Small intestine (tissue), 7 donors: ENCODE results near the gene STXBP5. TPM values are rescaled to one million over a fixed set of nuclear protein-coding genes. Genes with fewer than 3 reads are reported as not detected.
A peak's percentile ranks its signal among the peaks of the same experiment; 100 is the strongest.

ENCODE experiments used
- DNase-seq, 2 donors: peaks; one replicate each; pipeline versions ENCODE4 v3.0.0 to v3.0.0-alpha.2; 2013
- FAIRE-seq: peaks from 2 replicates; lab custom pipeline; 2012; peaks lifted over from hg19 to GRCh38; lab: Jason Lieb, UNC
- H3K27ac ChIP-seq, 3 donors: one replicate each; pipeline ENCODE4 v1.5.1; 2013; ENCODE audit warnings: low read length in 2 of 3, mild to moderate bottlenecking in 2 of 3, control low read depth in 1 of 3, inconsistent platforms in 1 of 3, low read depth in 1 of 3, moderate library complexity in 1 of 3
- H3K27me3 ChIP-seq, 3 donors: one replicate each; pipeline ENCODE4 v1.6.1; 2013; ENCODE audit warnings: low read length in 3 of 3, inconsistent platforms in 1 of 3; ENCODE audit not compliant: control insufficient read depth in 3 of 3, insufficient read depth in 3 of 3
- H3K36me3 ChIP-seq, 3 donors: one replicate each; pipeline ENCODE4 v1.6.1; 2013; ENCODE audit warnings: low read length in 3 of 3, inconsistent platforms in 1 of 3, low read depth in 1 of 3, mild to moderate bottlenecking in 1 of 3, moderate library complexity in 1 of 3; ENCODE audit not compliant: control insufficient read depth in 3 of 3, insufficient read depth in 2 of 3
- H3K4me1 ChIP-seq, 3 donors: one replicate each; pipeline ENCODE4 v1.6.1; 2013; ENCODE audit warnings: low read length in 2 of 3, inconsistent platforms in 1 of 3, low read depth in 1 of 3, mild to moderate bottlenecking in 1 of 3, moderate library complexity in 1 of 3; ENCODE audit not compliant: control insufficient read depth in 3 of 3, insufficient read depth in 2 of 3
- H3K4me3 ChIP-seq, 3 donors: one replicate each; pipeline ENCODE4 v1.5.1; 2013; ENCODE audit warnings: low read length in 3 of 3, control low read depth in 1 of 3, inconsistent platforms in 1 of 3, low read depth in 1 of 3, mild to moderate bottlenecking in 1 of 3, moderate library complexity in 1 of 3
- H3K9me3 ChIP-seq, 2 donors: one replicate each; pipeline ENCODE4 v1.6.1; 2013; ENCODE audit warnings: low read depth in 1 of 2, low read length in 1 of 2; ENCODE audit not compliant: control insufficient read depth in 2 of 2, insufficient read depth in 1 of 2
- WGBS, 3 donors: extraction: QIAGEN DNeasy Blood & Tissue Kit; methylation state at CpG; one replicate each; pipeline ENCODE4 v1.1.7; 2013; 5-methylcytosine and 5-hydroxymethylcytosine counted together
- polyA plus RNA-seq, 4 donors: library from polyadenylated mRNA; stranded (reverse) in 3 of 4; unstranded in 1 of 4; fragments of 200-250 nt in 3 of 4; fragments of 120-200 nt in 1 of 4; gene quantifications; one replicate each; pipeline versions ENCODE4 v1.2.1 to v1.2.3, GENCODE V29; 2013
- donor health status: healthy with polysubstance abuse.
- donor health status: control.
- donor health status: control.
- donor health status: Bipolar disorder and iron deficiency.
- donor health status: healthy.

Gene STXBP5
- polyA plus RNA-seq, 4 donors: 10.8 to 25.0 (median 16.6) TPM

DNA sequence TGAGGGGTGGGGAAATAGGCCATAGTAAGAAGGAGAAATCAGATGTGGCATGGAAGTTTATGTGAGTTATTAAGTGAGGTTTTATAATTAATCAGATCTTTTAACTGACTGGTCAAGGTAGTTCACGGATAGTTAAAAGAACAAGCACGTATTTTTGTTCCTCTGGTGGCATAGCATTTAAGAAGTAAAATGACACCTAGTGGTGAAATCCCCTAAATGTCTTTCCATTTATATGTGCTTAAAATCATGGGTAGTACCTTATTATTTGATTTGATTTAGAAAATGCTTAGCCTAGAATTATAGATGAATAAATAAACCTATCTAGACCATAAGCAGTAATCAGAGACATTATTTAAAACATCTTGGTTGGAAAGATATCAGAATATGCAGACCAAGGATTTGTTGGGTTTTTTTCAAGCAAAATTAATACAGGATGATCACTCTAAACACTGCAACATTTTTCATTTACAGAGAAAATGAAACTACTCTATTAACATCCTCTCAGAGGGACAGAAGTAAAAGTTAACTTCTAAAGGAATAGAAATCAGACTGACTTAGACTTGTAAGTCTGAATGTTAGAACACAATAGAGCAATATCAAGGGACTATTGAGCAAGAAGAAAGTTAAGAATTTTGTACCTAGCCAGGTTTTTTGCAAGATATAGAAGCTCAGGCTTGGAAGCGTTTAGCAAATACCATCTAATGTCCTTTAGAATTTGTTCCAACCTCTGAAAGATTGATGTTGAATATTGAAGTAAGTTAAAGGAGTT is 81.1 kb downstream of the STXBP5 start:
- H3K9me3 ChIP-seq: no peaks in the 10 kb centered on the region
- 27 to 33% (median 31%) methylated on average over 3 of the region's 3 CpGs for WGBS, 3 donors
- H3K36me3 ChIP-seq: peaks cover 0 to 14% (median 0%) of the 10 kb centered on the region in 3 donors
- peak; percentile 51 to 59 for DNase-seq
- peak; percentile 87 for FAIRE-seq
- H3K27me3 ChIP-seq: no peaks in the 10 kb centered on the region
- H3K4me3 ChIP-seq: no peak overlapping the region
- peak overlapping the region in 1 of 3 donors; percentile 11 for H3K27ac ChIP-seq
- H3K4me1 ChIP-seq: peaks cover 2 to 9% (median 4%) of the 10 kb centered on the region in 3 donors

- Histone ChIP-seq H3K36me3 (peaks cover 0 to 10% (median 2%) of the 10 kb centered on the region in 3 donors), H3K27ac (no peak overlapping the region), H3K27me3 (no peaks in the 10 kb centered on the region), H3K4me1 (peaks cover 2 to 6% (median 4%) of the 10 kb centered on the region in 3 donors), H3K4me3 (no peak overlapping the region), H3K9me3 (no peaks in the 10 kb centered on the region)
- WGBS, 3 donors: 52 to 66% (median 64%) methylated on average over 3 of the region's 3 CpGs
- FAIRE-seq (no peak), DNase-seq (no peak)
Measured at GRCh38 chr6:147287869-147288271, 83.7 kb downstream of the STXBP5 start.

GRCh38 chr6:147297124-147297523 is 92.9 kb downstream of the STXBP5 start:
- 95 to 100% (median 96%) methylated on average over 2 of the region's 2 CpGs for WGBS, 3 donors
- H3K4me1 ChIP-seq: no peaks in the 10 kb centered on the region
- H3K4me3 ChIP-seq: no peak overlapping the region
- DNase-seq: no peak
- H3K27ac ChIP-seq: no peak overlapping the region
- no peaks in the 10 kb centered on the region for H3K27me3 ChIP-seq
- peaks cover 0 to 14% (median 10%) of the 10 kb centered on the region in 3 donors for H3K36me3 ChIP-seq
- FAIRE-seq: no peak
- H3K9me3 ChIP-seq: peaks cover 0 to 11% of the 10 kb centered on the region in 2 donors

GRCh38 chr6:147297663-147298316 is 93.6 kb downstream of the STXBP5 start:
- H3K27ac ChIP-seq: no peak overlapping the region
- FAIRE-seq: peak; percentile 44
- H3K4me3 ChIP-seq: no peak overlapping the region
- H3K36me3 ChIP-seq: peaks cover 0 to 14% (median 14%) of the 10 kb centered on the region in 3 donors
- WGBS, 3 donors: 79 to 88% (median 80%) methylated on average over 3 of the region's 3 CpGs
- DNase-seq: no peak
- no peaks in the 10 kb centered on the region for H3K27me3 ChIP-seq
- peaks cover 0 to 11% of the 10 kb centered on the region in 2 donors for H3K9me3 ChIP-seq
- no peaks in the 10 kb centered on the region for H3K4me1 ChIP-seq

GRCh38 chr6:147298461-147298860 is 94.2 kb downstream of the STXBP5 start:
- H3K36me3 ChIP-seq: peaks cover 0 to 16% (median 16%) of the 10 kb centered on the region in 3 donors
- WGBS, 3 donors: 77 to 85% (median 79%) methylated on average over 2 of the region's 2 CpGs
- H3K27me3 ChIP-seq: no peaks in the 10 kb centered on the region
- DNase-seq: no peak
- FAIRE-seq: no peak
- H3K4me1 ChIP-seq: no peaks in the 10 kb centered on the region
- peaks cover 0 to 18% of the 10 kb centered on the region in 2 donors for H3K9me3 ChIP-seq
- H3K27ac ChIP-seq: no peak overlapping the region
- H3K4me3 ChIP-seq: no peak overlapping the region

GRCh38 chr6:147299035-147299434 is 94.8 kb downstream of the STXBP5 start:
- WGBS, 3 donors: 85 to 93% (median 92%) methylated on average over 3 of the region's 3 CpGs
- no peak overlapping the region for H3K4me3 ChIP-seq
- H3K27ac ChIP-seq: no peak overlapping the region
- peaks cover 0 to 22% (median 19%) of the 10 kb centered on the region in 3 donors for H3K36me3 ChIP-seq
- H3K4me1 ChIP-seq: no peaks in the 10 kb centered on the region
- H3K27me3 ChIP-seq: no peaks in the 10 kb centered on the region
- peaks cover 0 to 23% of the 10 kb centered on the region in 2 donors for H3K9me3 ChIP-seq
- DNase-seq (no peak), FAIRE-seq (no peak)

- H3K27me3 ChIP-seq: no peaks in the 10 kb centered on the region
- no peaks in the 10 kb centered on the region for H3K4me1 ChIP-seq
- 92 to 98% (median 97%) methylated on average over 1 of the region's 1 CpG for WGBS, 3 donors
- FAIRE-seq (no peak), DNase-seq (no peak)
- H3K27ac ChIP-seq: no peak overlapping the region
- peaks cover 0 to 16% (median 14%) of the 10 kb centered on the region in 3 donors for H3K36me3 ChIP-seq
- no peak overlapping the region for H3K4me3 ChIP-seq
- peaks cover 0 to 22% of the 10 kb centered on the region in 2 donors for H3K9me3 ChIP-seq
Measured at GRCh38 chr6:147301070-147301469, 96.9 kb downstream of the STXBP5 start.

DNA sequence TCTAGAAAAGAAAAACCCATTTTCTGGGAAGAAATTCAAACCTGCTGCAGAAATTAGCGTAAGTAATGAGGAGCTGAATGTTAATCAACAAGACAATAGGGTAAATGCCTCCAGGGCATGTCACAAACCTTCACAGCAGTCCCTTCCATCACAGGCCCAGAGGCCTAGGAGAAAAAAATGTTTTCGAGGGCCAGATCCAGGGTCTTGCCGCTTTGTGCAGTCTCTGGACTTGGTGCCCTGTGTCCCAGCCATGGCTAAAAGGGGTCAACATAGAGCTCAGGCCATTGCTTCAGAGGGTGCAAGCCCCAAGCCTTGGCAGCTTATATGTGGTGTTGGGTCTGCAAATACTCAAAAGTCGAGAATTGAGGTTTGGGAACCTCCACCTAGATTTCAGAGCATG is 99.8 kb downstream of the STXBP5 start:
- Histone ChIP-seq H3K4me1 (no peaks in the 10 kb centered on the region), H3K4me3 (no peak overlapping the region), H3K9me3 (peaks cover 0 to 19% of the 10 kb centered on the region in 2 donors), H3K27ac (no peak overlapping the region), H3K36me3 (peaks cover 0 to 15% (median 12%) of the 10 kb centered on the region in 3 donors), H3K27me3 (no peaks in the 10 kb centered on the region)
- no peak for DNase-seq
- no peak for FAIRE-seq
- WGBS, 3 donors: 96 to 99% (median 98%) methylated on average over 4 of the region's 4 CpGs
